K562 (cell line): ENCODE results near the gene CNGB1. TPM values are rescaled to one million over a fixed set of nuclear protein-coding genes. Genes with fewer than 3 reads are reported as not detected.

Source experiments
- ATF4 ChIP-seq: fragments of 450-650 bp; formaldehyde crosslinking; IDR thresholded peaks from 2 replicates; pipeline ENCODE4 v1.4.0; 2022; ENCODE audit warnings: mild to moderate bottlenecking, moderate library complexity
- BMI1 ChIP-seq: fragments of 150-350 bp; IDR thresholded peaks from 2 replicates; pipeline ENCODE4 v1.6.1; 2014; ENCODE audit warnings: low read length
- CHD4 ChIP-seq: fragments of 200-600 bp; sonication (generic); IDR thresholded peaks from 3 replicates; pipeline ENCODE4 v1.6.1; 2012; ENCODE audit warnings: low read depth, mild to moderate bottlenecking, mixed read lengths, low read length, inconsistent platforms; ENCODE audit not compliant: insufficient read depth, insufficient replicate concordance, poor library complexity, severe bottlenecking
- E2F8 ChIP-seq: fragments of 450-650 bp; IDR thresholded peaks from 2 replicates; pipeline ENCODE4 v1.7.1; 2018; ENCODE audit warnings: mild to moderate bottlenecking, low read depth; ENCODE audit not compliant: partially characterized antibody
- HDAC2 ChIP-seq: fragments of 450-650 bp; IDR thresholded peaks from 2 replicates; pipeline ENCODE4 v1.6.1; 2016; ENCODE audit warnings: mild to moderate bottlenecking
- HDGF ChIP-seq: fragments of 450-650 bp; IDR thresholded peaks from 2 replicates; pipeline ENCODE4 v1.6.1; 2016
- HMG20B ChIP-seq: fragments of 250-450 bp; sonication (Bioruptor Pico); IDR thresholded peaks from 2 replicates; pipeline ENCODE4 v1.5.0; 2021; ENCODE audit warnings: mild to moderate bottlenecking
- ILK ChIP-seq: fragments of 450-650 bp; IDR thresholded peaks from 2 replicates; pipeline ENCODE4 v1.6.1; 2016; ENCODE audit warnings: missing genetic modification characterization, low read depth, mild to moderate bottlenecking, missing compliant biosample characterization, moderate library complexity, borderline replicate concordance
- MYBL2 ChIP-seq, 2 experiments: fragments of 450-650 bp in 1 of 2; sonication (generic) in 1 of 2; formaldehyde crosslinking in 1 of 2; IDR thresholded peaks; 2 replicates each; pipeline versions ENCODE4 v1.6.1 to v1.8.1; 2017 to 2022; ENCODE audit warnings: borderline replicate concordance in 1 of 2, inconsistent platforms in 1 of 2, low read depth in 1 of 2, mild to moderate bottlenecking in 1 of 2, missing genetic modification reagents in 1 of 2, moderate library complexity in 1 of 2
- NCOA6 ChIP-seq: fragments of 450-650 bp; IDR thresholded peaks from 2 replicates; pipeline ENCODE4 v1.6.1; 2017; ENCODE audit warnings: mild to moderate bottlenecking
- NFRKB ChIP-seq: fragments of 450-650 bp; IDR thresholded peaks from 2 replicates; pipeline ENCODE4 v1.6.1; 2016; ENCODE audit warnings: low read depth
- RBM15 ChIP-seq: fragments of 200-400 bp; formaldehyde crosslinking; IDR thresholded peaks from 2 replicates; pipeline ENCODE4 v1.6.1; 2018; ENCODE audit warnings: mild to moderate bottlenecking, low read length, moderate library complexity; ENCODE audit not compliant: insufficient read depth
- TCFL5 ChIP-seq: fragments of 250-450 bp; sonication (Bioruptor Pico); conservative IDR thresholded peaks from 2 replicates; pipeline ENCODE4 v1.6.1; 2021; ENCODE audit warnings: mild to moderate bottlenecking, moderate library complexity, matching md5 sums
- THRB ChIP-seq: fragments of 450-650 bp; formaldehyde crosslinking; conservative IDR thresholded peaks from 2 replicates; pipeline ENCODE4 v1.4.0; 2022; ENCODE audit warnings: mild to moderate bottlenecking, missing genetic modification characterization
- TSC22D4 ChIP-seq: fragments of 450-650 bp; IDR thresholded peaks from 2 replicates; pipeline ENCODE4 v1.6.1; 2016; ENCODE audit warnings: missing genetic modification characterization, missing biosample characterization, control low read depth
- ZBTB7A ChIP-seq: IDR thresholded peaks from 2 replicates; pipeline ENCODE4 v1.6.1; 2011; ENCODE audit warnings: low read depth, mild to moderate bottlenecking, low read length, moderate library complexity, borderline replicate concordance; ENCODE audit not compliant: control insufficient read depth
- ZEB2 ChIP-seq: fragments of 450-650 bp; IDR thresholded peaks from 2 replicates; pipeline ENCODE4 v1.6.1; 2016
- ZNF121 ChIP-seq: sonication (generic); formaldehyde crosslinking; conservative IDR thresholded peaks from 2 replicates; pipeline ENCODE4 v1.8.0; 2022; ENCODE audit warnings: missing genetic modification reagents
- ZNF23 ChIP-seq: fragments of 250-450 bp; sonication (Bioruptor Pico); IDR thresholded peaks from 2 replicates; pipeline ENCODE4 v1.4.0; 2020; ENCODE audit warnings: mild to moderate bottlenecking
- ZNF232 ChIP-seq: sonication (generic); formaldehyde crosslinking; IDR thresholded peaks from 2 replicates; pipeline ENCODE4 v1.8.0; 2022; ENCODE audit warnings: mild to moderate bottlenecking, missing genetic modification reagents
- ZNF277 ChIP-seq: fragments of 250-450 bp; sonication (Bioruptor Pico); IDR thresholded peaks from 2 replicates; pipeline ENCODE4 v1.8.0; 2022; ENCODE audit warnings: inconsistent platforms, mild to moderate bottlenecking, moderate library complexity, borderline replicate concordance
- polyA plus RNA-seq, 8 experiments: library from polyadenylated mRNA; depleted of rRNA in 4 of 8; stranded (reverse) in 5 of 8; unstranded in 3 of 8; fragments of >200 nt; fragmentation: Nextera tagmentation in 2 of 8; fragmentation: Illumina TruSeq in 1 of 8; extraction: Ambion mirVana in 2 of 8; extraction: Trizol in 1 of 8; gene quantifications; 2 replicates each; pipeline versions ENCODE4 v1.2.1 to v1.2.3, GENCODE V29; 2011 to 2014; ENCODE audit warnings: inconsistent platforms in 1 of 8, missing spikeins in 1 of 8
- total RNA-seq, 7 experiments: library from RNA; depleted of rRNA in 6 of 7; stranded (reverse); fragments of >200 nt in 6 of 7; fragmentation: Illumina TruSeq in 2 of 7; extraction: Trizol in 2 of 7; gene quantifications; 2 replicates each; pipeline versions ENCODE4 v1.2.1 to v1.2.3, GENCODE V29; 2011 to 2021; ENCODE audit warnings: low replicate concordance in 1 of 7

Gene CNGB1
- total and polyA plus RNA-seq, 9 of the 15 experiments (the other 6 are each of a cell fraction or from before 2014, with no cell fraction given), result not detected

GRCh38 chr16:57899771-57900661 lies 70.9 kb downstream of the CNGB1 start (continued):
- no peak for TF ChIP-seq E2F8
- no peak for TF ChIP-seq TSC22D4 (tag)
- TF ChIP-seq NCOA6, result no peak
- no peak for TF ChIP-seq ZNF277
- no peak for TF ChIP-seq RBM15
- TF ChIP-seq BMI1, result no peak
- TF ChIP-seq TCFL5 (CRISPR knock-in tag), result no peak
- TF ChIP-seq ZNF121 (CRISPR knock-in tag), result no peak
- no peak for TF ChIP-seq ATF4
- peak; percentile 61 for TF ChIP-seq CHD4
- peak; percentile 89 for TF ChIP-seq HDAC2
- TF ChIP-seq ZNF232 (CRISPR knock-in tag), result no peak
- TF ChIP-seq ZBTB7A, result peak; percentile 68; the same call in 1 of the 2 replicates
- TF ChIP-seq NFRKB, result no peak
- peak; percentile 77; the same call in 1 of the 2 replicates for TF ChIP-seq HDGF
- TF ChIP-seq THRB, result no peak
- no peak for TF ChIP-seq ILK
- no peak for TF ChIP-seq ZNF23 (CRISPR knock-in tag)
- no peak for TF ChIP-seq HMG20B (CRISPR knock-in tag)
- no peak for TF ChIP-seq ZEB2
- no peak for TF ChIP-seq MYBL2 (IDR thresholded peaks at IDR 0.05; ENCODE audit: low read depth)
- TF ChIP-seq MYBL2 (CRISPR knock-in tag; IDR thresholded peaks at IDR 0.05; ENCODE audit: borderline replicate concordance), result no peak
